GM12878 (cell line): ENCODE data around the gene FAM83G. TPM values are rescaled to one million over a fixed set of nuclear protein-coding genes. Genes with fewer than 3 reads are reported as not detected.

Experiments used
- ATAC-seq: fragments of 200-7000 bp; cut with Tn5 transposase; 3 replicates; pipeline ENCODE4 v1.9.1; 2020; ENCODE audit warnings: mild to moderate bottlenecking, moderate library complexity
- BruUV-seq: library from RNA; stranded (reverse); fragments of 400-500 nt; replicated peaks from 2 replicates; lab custom pipeline; 2021; lab: Mats Ljungman, UMichigan
- CTCF ChIA-PET: fragments of 300-600 bp; sonication (Branson Sonifier 250); formaldehyde crosslinking; extraction: SDS; loops from one replicate; lab custom pipeline; 2021; ENCODE audit warnings: inconsistent platforms; lab: Yijun Ruan, JAX
- POLR2A ChIA-PET: fragments of 350-600 bp; formaldehyde crosslinking; extraction: SDS; loops from one replicate; lab custom pipeline; 2021; ENCODE audit warnings: inconsistent platforms; lab: Charles Lee
- RAD21 ChIA-PET: fragments of 300-600 bp; sonication (Branson Sonifier 250); formaldehyde crosslinking; loops from one replicate; lab custom pipeline; 2023; ENCODE audit warnings: antibody characterized with exemption; ENCODE audit not compliant: unreplicated experiment; lab: Charles Lee
- SMC1A ChIA-PET: fragments of 300-600 bp; sonication (Branson Sonifier 250); formaldehyde crosslinking; loops from one replicate; lab custom pipeline; 2023; ENCODE audit not compliant: unreplicated experiment, uncharacterized antibody; lab: Charles Lee
- DNase-seq: peaks from one replicate; pipeline ENCODE4 v3.0.0-alpha.2; 2011; ENCODE audit warnings: low read depth, low spot score
- FAIRE-seq: peaks from 3 replicates; lab custom pipeline; 2011; peaks lifted over from hg19 to GRCh38; lab: Jason Lieb, UNC
- H2AFZ ChIP-seq: 2 replicates; pipeline ENCODE4 v1.6.0; 2011; ENCODE audit warnings: low read depth, low read length, control low read depth; ENCODE audit not compliant: control insufficient read depth
- H3K27ac ChIP-seq: 2 replicates; pipeline ENCODE4 v1.5.1; 2011; ENCODE audit warnings: control low read depth; ENCODE audit not compliant: control insufficient read depth, insufficient read depth
- H3K27me3 ChIP-seq, 2 experiments: replicated peaks in 1 of 2; 2 replicates each; pipeline versions ENCODE4 v1.6.0 to v1.6.1; 2011; ENCODE audit warnings: low read length in 1 of 2; ENCODE audit not compliant: control insufficient read depth in 2 of 2, insufficient read depth in 2 of 2
- H3K36me3 ChIP-seq, 2 experiments: 2 replicates each; pipeline ENCODE4 v1.5.1; 2011; ENCODE audit warnings: low read length in 1 of 2; ENCODE audit not compliant: control insufficient read depth in 2 of 2, insufficient read depth in 2 of 2
- H3K4me1 ChIP-seq: 2 replicates; pipeline ENCODE4 v1.6.1; 2011; ENCODE audit warnings: mild to moderate bottlenecking, low read length, moderate library complexity, mixed read lengths; ENCODE audit not compliant: control insufficient read depth, insufficient read depth
- H3K4me2 ChIP-seq: 2 replicates; pipeline ENCODE4 v1.6.0; 2011; ENCODE audit warnings: control low read depth; ENCODE audit not compliant: control insufficient read depth, insufficient read depth
- H3K4me3 ChIP-seq: fragments of 200-600 bp; sonication (generic); 2 replicates; pipeline ENCODE4 v1.5.1; 2016
- H3K79me2 ChIP-seq: 2 replicates; pipeline ENCODE4 v1.6.0; 2011; ENCODE audit warnings: low read length; ENCODE audit not compliant: control insufficient read depth, insufficient read depth
- H3K9ac ChIP-seq: 2 replicates; pipeline ENCODE4 v1.8.0; 2011; ENCODE audit warnings: low read length, control low read depth, mixed read lengths; ENCODE audit not compliant: control insufficient read depth, insufficient read depth
- H3K9me3 ChIP-seq: replicated peaks from 3 replicates; pipeline ENCODE4 v1.5.1; 2011; ENCODE audit warnings: mild to moderate bottlenecking, low read length; ENCODE audit not compliant: control insufficient read depth, insufficient read depth
- H4K20me1 ChIP-seq: 2 replicates; pipeline ENCODE4 v1.6.0; 2011; ENCODE audit not compliant: control insufficient read depth, insufficient read depth
- FOXM1 ChIP-seq: IDR thresholded peaks from 2 replicates; pipeline ENCODE4 v1.6.1; 2012; ENCODE audit warnings: low read depth, mild to moderate bottlenecking, inconsistent platforms, low read length, moderate library complexity
- KAT2A ChIP-seq: conservative IDR thresholded peaks from 2 replicates; pipeline ENCODE4 v1.6.1; 2011; ENCODE audit warnings: low read depth, low read length; ENCODE audit not compliant: control insufficient read depth
- NR2F1 ChIP-seq: fragments of 450-650 bp; conservative IDR thresholded peaks from 2 replicates; pipeline ENCODE4 v1.6.1; 2017; ENCODE audit warnings: mild to moderate bottlenecking
- POLR2A ChIP-seq: IDR thresholded peaks from 2 replicates; pipeline ENCODE4 v1.6.1; 2011; ENCODE audit warnings: low read depth, mild to moderate bottlenecking, low read length
- SMAD1 ChIP-seq: fragments of 450-650 bp; IDR thresholded peaks from 2 replicates; pipeline ENCODE4 v1.6.1; 2018; ENCODE audit warnings: mild to moderate bottlenecking, low read depth; ENCODE audit not compliant: partially characterized antibody
- SMAD5 ChIP-seq: IDR thresholded peaks from 2 replicates; pipeline ENCODE4 v1.6.1; 2016; ENCODE audit warnings: antibody characterized with exemption, low read depth
- USF1 ChIP-seq: IDR thresholded peaks from 2 replicates; pipeline ENCODE4 v1.6.1; 2011; ENCODE audit warnings: borderline replicate concordance, low read depth, mild to moderate bottlenecking, moderate library complexity, mixed read lengths, low read length; ENCODE audit not compliant: insufficient read depth; ENCODE audit errors: extremely low read length
- WGBS: methylation state at CpG from one replicate; pipeline ENCODE4 v1.1.6; 2016; ENCODE audit warnings: low lambda C conversion rate; ENCODE audit not compliant: insufficient replicate concordance, insufficient coverage; ENCODE audit errors: missing lambda C conversion rate; 5-methylcytosine and 5-hydroxymethylcytosine counted together
- in situ Hi-C: fragments of 300-500 bp; cut with MboI; formaldehyde crosslinking; loops from 9 replicates; pipeline ENCODE4 v1.14.3; 2018; ENCODE audit warnings: mixed read lengths
- intact Hi-C: fragments of 100-400 bp; cut with micrococcal nuclease; formaldehyde crosslinking; loops from one replicate; pipeline ENCODE4 v1.14.2; 2022; ENCODE audit not compliant: unreplicated experiment
- polyA plus RNA-seq, 11 experiments: library from polyadenylated mRNA; depleted of rRNA in 4 of 11; unstranded in 6 of 11; stranded (reverse) in 5 of 11; fragments of >200 nt; fragmentation: Nextera tagmentation in 4 of 11; fragmentation: Illumina TruSeq in 1 of 11; extraction: Ambion mirVana in 4 of 11; extraction: Trizol in 1 of 11; gene quantifications; 1 replicate in 1 of 11; 2 replicates in 10 of 11; pipeline versions ENCODE4 v1.2.1 to v1.2.3, GENCODE V29; 2011 to 2016; ENCODE audit warnings: inconsistent platforms in 2 of 11, missing spikeins in 2 of 11, low read depth in 1 of 11
- total RNA-seq, 4 experiments: library from RNA; depleted of rRNA in 3 of 4; stranded (reverse); fragments of >200 nt in 3 of 4; fragmentation: Illumina TruSeq in 1 of 4; extraction: Trizol in 1 of 4; gene quantifications; 2 replicates each; pipeline versions ENCODE4 v1.2.1 to v1.2.3, GENCODE V29; 2013 to 2021
- TF ChIP-seq, protein P1 (sequence below): fragments of 150-350 bp; IDR thresholded peaks from 2 replicates; pipeline ENCODE4 v1.6.1; 2016; ENCODE audit warnings: low read depth, low read length

The FAM83G gene
- total and polyA plus RNA-seq, 10 of the 15 experiments (the other 5 are each of a cell fraction or from before 2014, with no cell fraction given) = 0.03 to 16.7 (median 6.5) TPM

DNA sequence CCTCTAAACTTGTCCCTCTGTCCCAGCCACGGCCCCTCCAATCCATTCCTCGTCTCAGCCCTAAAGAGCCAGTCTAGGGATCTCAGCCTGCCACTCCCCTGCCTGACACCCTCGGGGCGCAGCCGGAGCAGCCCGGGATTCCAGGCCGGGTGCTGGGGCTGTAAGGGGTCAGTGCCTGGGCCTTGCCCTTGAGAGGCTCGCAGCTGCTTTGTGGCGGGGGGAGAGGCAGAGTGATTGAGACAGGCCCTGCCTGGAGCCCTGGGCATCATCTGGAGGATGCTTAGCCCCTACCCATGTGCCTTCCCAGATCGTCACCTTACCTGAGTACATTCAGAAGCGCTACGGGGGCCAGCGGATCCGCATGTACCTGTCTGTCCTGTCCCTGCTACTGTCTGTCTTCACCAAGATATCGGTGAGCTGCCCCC lies 44.3 kb downstream of the FAM83G start:
- Histone ChIP-seq H3K4me2 (no peak overlapping the region), H3K4me3 (no peak overlapping the region), H3K9ac (no peak overlapping the region), H3K79me2 (no peaks in the 10 kb centered on the region), H3K36me3 (no peaks in the 10 kb centered on the region), H3K4me1 (peaks cover 10% of the 10 kb centered on the region), H3K9me3 (no peaks in the 10 kb centered on the region), H3K27me3 (no peaks in the 10 kb centered on the region), H4K20me1 (no peaks in the 10 kb centered on the region), H2AFZ (no peak overlapping the region), H3K27ac (no peak overlapping the region)
- ChIA-PET CTCF (interaction anchor here (0.6 to 2.4 kb wide), 16 partner anchors 11 to 334 kb away, joined by 3 to 14 read pairs (median 6); no protein-coding TSS in a partner anchor), POLR2A (no interaction called here), SMC1A (interaction anchor here (1.0 to 2.0 kb wide), 5 partner anchors 42 to 99 kb away, joined by 3 to 9 read pairs (median 4); no protein-coding TSS in a partner anchor), RAD21 (interaction anchor here (1.0 to 1.8 kb wide), 9 partner anchors 28 to 335 kb away, joined by 3 to 13 read pairs (median 6); partner anchors contain the start of genes FAM83G and PRPSAP2)
- no peak for DNase-seq
- 84% methylated on average over 15 of the region's 15 CpGs for WGBS
- no TSS peak for BruUV-seq
- ATAC-seq = no peak
- TF ChIP-seq USF1 = no peak
- TF ChIP-seq, protein P1, sequence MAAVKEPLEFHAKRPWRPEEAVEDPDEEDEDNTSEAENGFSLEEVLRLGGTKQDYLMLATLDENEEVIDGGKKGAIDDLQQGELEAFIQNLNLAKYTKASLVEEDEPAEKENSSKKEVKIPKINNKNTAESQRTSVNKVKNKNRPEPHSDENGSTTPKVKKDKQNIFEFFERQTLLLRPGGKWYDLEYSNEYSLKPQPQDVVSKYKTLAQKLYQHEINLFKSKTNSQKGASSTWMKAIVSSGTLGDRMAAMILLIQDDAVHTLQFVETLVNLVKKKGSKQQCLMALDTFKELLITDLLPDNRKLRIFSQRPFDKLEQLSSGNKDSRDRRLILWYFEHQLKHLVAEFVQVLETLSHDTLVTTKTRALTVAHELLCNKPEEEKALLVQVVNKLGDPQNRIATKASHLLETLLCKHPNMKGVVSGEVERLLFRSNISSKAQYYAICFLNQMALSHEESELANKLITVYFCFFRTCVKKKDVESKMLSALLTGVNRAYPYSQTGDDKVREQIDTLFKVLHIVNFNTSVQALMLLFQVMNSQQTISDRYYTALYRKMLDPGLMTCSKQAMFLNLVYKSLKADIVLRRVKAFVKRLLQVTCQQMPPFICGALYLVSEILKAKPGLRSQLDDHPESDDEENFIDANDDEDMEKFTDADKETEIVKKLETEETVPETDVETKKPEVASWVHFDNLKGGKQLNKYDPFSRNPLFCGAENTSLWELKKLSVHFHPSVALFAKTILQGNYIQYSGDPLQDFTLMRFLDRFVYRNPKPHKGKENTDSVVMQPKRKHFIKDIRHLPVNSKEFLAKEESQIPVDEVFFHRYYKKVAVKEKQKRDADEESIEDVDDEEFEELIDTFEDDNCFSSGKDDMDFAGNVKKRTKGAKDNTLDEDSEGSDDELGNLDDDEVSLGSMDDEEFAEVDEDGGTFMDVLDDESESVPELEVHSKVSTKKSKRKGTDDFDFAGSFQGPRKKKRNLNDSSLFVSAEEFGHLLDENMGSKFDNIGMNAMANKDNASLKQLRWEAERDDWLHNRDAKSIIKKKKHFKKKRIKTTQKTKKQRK = no peak
- no peak for TF ChIP-seq POLR2A
- no peak for TF ChIP-seq FOXM1
- no peak for TF ChIP-seq KAT2A
- no peak for TF ChIP-seq SMAD5
- TF ChIP-seq SMAD1 = no peak
- TF ChIP-seq NR2F1 = no peak
- in situ Hi-C loops (no loop called here), intact Hi-C loops (no loop called here)
- no peak for FAIRE-seq
